ENCODE measurements around the gene BPIFB3.

DNA sequence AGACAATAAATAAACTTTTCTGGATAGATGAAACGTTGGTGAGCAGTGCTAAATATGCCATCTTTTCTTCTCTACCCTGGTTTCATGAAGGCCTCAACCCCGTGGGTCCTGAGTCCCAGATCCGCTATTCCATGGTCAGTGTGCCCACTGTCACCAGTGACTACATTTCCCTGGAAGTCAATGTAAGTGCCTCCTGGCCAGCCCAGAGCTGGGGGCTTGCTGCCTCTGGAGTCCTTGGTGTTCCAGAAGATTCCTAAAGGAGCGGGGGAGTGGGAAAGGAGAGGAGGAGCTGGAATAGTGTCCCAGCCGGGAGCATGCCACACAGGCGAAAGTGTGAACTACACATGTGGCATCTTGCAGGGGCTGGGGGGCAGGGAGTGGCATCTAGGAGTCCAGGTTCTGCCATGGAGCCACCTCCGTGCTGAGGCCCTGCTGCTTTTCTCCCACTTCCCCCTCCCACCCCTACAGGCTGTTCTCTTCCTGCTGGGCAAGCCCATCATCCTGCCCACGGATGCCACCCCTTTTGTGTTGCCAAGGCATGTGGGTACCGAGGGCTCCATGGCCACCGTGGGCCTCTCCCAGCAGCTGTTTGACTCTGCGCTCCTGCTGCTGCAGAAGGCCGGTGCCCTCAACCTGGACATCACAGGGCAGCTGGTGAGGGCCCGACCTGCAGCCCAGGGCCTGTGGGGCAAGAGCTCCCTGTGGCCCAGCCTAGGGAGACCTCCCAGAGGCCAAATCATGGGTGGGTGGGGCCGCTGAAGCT lies 35.4 kb upstream of the BPIFB3 start:
- TF ChIP-seq EZH2phosphoT487 (IDR thresholded peaks at IDR 0.05; ENCODE audit: borderline replicate concordance, low read length) (no peak), CTCF (IDR thresholded peaks at IDR 0.05; ENCODE audit: low read depth, low read length, poor library complexity, severe bottlenecking) (no peak)
